SJCRH30 (cell line): ENCODE results near the gene TMIGD1. TPM values are rescaled to one million over a fixed set of nuclear protein-coding genes. Genes with fewer than 3 reads are reported as not detected.

Experiments
- total RNA-seq: library from RNA; depleted of rRNA; stranded (reverse); fragments of >200 nt; shearing (Covaris generic); gene quantifications from 2 replicates; pipeline ENCODE4 v1.2.3, GENCODE V29; 2014; rRNA removed

Gene TMIGD1
- total RNA-seq, 1 experiment from 2014 or later, result not detected

Other genes starting within 250 kb of the TMIGD1 start
- gene NSRP1, start 217.2 kb downstream of the TMIGD1 start, total RNA-seq, result 21.1 and 27.3 TPM in 2 replicates
- 0.16 TPM in 1 of 2 replicates, not detected in the other for gene SLC6A4, start 98.4 kb downstream of the TMIGD1 start, total RNA-seq
- 92.6 and 92.8 TPM in 2 replicates for gene BLMH, start 42.1 kb downstream of the TMIGD1 start, total RNA-seq
- 56.1 and 63.6 TPM in 2 replicates for gene CPD, start 44.9 kb upstream of the TMIGD1 start, total RNA-seq
- gene GOSR1, start 143.4 kb upstream of the TMIGD1 start, total RNA-seq, result 39.9 and 43.3 TPM in 2 replicates